Uterus (tissue), 2 donors: ENCODE measurements around the gene CERS1.

ENCODE experiments used
- POLR2A ChIP-seq, 2 donors: fragments of 450-650 bp; IDR thresholded peaks; one replicate each; pipeline ENCODE4 v1.6.1; 2016; ENCODE audit warnings: antibody characterized with exemption in 2 of 2, mild to moderate bottlenecking in 1 of 2, moderate library complexity in 1 of 2
- TF ChIP-seq, protein P1 (sequence below), 4 experiments: fragments of 200-600 bp in 2 of 4; fragments of 450-650 bp in 2 of 4; sonication (generic) in 2 of 4; IDR thresholded peaks; one replicate each; pipeline ENCODE4 v1.5.1; 2016 to 2019; ENCODE audit warnings: antibody characterized with exemption in 4 of 4, mild to moderate bottlenecking in 2 of 4, moderate library complexity in 1 of 4

DNA sequence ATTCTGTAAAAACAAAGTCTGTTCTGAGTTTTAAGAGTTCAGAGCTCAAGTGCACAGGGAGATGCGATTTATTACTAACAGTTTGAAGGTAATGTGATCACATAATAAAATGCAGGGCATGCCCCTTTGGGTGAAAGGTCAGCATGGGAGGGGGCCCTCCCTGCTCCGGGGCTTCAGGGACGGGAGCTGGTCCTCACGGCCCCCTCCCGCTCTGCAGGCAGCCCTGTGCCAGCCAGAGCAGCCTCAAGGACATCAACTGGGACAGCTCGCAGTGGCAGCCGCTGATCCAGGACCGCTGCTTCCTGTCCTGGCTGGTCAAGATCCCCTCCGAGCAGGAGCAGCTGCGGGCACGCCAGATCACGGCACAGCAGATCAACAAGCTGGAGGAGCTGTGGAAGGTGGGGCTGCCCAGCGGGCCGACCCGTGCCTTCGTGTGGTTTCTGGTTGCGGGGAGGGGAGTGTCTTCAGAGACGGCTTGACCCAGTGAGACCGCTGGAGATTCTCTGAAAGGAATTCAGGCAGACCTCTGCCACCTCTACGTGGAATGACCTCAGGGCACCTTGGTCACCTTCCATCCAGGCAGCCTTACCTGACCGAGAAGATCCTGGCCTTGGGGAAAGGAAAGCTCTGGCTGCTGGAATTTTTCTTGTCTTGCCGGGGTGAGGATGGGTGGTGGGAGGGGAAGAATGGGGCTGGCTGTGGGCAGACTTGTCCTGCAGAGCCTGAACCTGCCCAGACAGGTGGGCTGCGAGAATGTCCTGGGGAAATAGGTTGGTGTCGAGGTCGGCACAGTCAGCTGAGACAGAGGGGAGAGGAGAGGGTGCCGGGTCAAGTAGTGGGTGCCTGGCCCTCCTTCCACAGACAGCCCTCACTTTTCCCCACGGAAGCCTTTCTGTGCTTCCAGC, 45.2 kb downstream of the CERS1 start:
- no peak for TF ChIP-seq POLR2A (IDR thresholded peaks at IDR 0.05)
- TF ChIP-seq, protein P1, sequence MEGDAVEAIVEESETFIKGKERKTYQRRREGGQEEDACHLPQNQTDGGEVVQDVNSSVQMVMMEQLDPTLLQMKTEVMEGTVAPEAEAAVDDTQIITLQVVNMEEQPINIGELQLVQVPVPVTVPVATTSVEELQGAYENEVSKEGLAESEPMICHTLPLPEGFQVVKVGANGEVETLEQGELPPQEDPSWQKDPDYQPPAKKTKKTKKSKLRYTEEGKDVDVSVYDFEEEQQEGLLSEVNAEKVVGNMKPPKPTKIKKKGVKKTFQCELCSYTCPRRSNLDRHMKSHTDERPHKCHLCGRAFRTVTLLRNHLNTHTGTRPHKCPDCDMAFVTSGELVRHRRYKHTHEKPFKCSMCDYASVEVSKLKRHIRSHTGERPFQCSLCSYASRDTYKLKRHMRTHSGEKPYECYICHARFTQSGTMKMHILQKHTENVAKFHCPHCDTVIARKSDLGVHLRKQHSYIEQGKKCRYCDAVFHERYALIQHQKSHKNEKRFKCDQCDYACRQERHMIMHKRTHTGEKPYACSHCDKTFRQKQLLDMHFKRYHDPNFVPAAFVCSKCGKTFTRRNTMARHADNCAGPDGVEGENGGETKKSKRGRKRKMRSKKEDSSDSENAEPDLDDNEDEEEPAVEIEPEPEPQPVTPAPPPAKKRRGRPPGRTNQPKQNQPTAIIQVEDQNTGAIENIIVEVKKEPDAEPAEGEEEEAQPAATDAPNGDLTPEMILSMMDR (IDR thresholded peaks at IDR 0.05), result no peak
